GM18951 (cell line): ENCODE results near the gene DNAJC16.
A peak's percentile ranks its signal among the peaks of the same experiment; 100 is the strongest.
"Not testable (repeated sequence)": the region's sequence is repeated elsewhere in the genome, so short reads cannot be mapped to it uniquely, and the experiment has no call there.

Experiments
- POLR2A ChIP-seq: IDR thresholded peaks from 4 replicates; pipeline ENCODE4 v1.6.1; 2011; ENCODE audit warnings: mild to moderate bottlenecking; ENCODE audit not compliant: insufficient read length, insufficient read depth; ENCODE audit errors: extremely low read depth
- in situ Hi-C: fragments of 300-500 bp; cut with MboI; formaldehyde crosslinking; loops from one replicate; pipeline ENCODE4 v1.12.0; 2022; ENCODE audit warnings: low sequenced_read_pairs, mixed read lengths, inconsistent platforms; ENCODE audit not compliant: unreplicated experiment

The DNAJC16 gene

DNA sequence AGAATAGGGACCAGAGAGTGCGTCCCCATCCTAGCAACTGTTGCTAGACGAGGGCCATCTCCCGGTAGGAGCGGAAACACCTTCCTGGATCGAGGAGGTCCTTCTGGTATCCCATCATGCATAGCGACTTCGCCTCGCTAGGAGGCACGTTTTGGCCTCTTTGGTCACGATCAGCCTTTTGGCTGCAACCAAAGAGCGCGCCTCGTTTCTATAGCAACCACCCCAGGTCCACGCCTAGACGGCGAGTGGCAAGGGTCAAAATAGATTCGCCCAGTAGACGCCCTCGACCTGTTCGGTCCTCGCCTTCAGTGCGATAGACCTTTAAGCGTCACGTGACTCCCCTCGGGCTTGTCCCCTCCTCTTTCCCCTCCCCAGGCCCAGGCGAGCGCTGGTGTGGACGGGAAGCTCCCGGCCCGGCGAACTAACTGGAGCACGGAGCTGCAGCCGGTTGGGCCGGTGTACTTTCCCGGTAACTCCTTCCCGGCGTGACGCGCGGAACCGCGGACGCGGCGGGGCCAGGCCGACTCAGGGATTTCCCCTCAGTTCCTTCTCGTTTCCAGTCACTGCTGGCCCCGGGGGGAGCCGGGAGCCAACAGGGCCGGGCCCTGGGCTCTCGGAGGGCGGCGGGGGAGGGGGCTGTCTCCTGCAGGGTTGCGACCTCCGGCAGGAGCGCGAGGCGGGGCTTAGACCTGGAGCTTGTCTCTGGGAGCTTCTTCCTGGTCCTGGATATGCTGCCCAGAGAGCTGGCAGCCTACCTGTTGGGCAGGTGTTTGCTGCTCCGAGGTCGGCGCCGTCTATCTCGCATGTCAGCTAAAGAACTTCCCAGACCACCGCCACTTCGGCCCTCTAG lies at the start of gene DNAJC16:
DNAJC16 (plus strand) TSS at position 359 of the 850 bp plus-strand sequence. CDS start 2,258 bp downstream, outside the sequence.
- in situ Hi-C loops = no loop called here
- peak; percentile 72 for TF ChIP-seq POLR2A

DNA sequence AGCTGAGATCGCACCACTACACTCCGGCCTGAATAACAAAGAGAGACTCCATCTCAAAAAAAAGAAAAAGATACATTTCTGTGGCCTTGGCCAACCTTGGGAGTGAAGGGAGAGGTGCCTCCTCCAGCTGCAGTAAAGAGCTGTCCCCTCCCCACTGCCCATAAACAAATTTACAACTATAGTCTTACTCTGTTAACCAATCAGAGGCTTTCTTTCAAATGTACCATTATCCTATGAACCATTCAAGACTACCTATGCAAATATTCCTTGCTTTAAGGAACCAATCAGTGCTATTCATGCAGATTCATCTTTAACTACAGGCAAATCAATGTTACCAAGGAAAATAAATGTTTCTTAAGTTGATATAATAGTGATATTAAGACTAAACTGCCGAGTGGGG lies 49.7 kb upstream of the DNAJC16 start:
- TF ChIP-seq POLR2A = no peak
- in situ Hi-C loops = no loop called here

DNA sequence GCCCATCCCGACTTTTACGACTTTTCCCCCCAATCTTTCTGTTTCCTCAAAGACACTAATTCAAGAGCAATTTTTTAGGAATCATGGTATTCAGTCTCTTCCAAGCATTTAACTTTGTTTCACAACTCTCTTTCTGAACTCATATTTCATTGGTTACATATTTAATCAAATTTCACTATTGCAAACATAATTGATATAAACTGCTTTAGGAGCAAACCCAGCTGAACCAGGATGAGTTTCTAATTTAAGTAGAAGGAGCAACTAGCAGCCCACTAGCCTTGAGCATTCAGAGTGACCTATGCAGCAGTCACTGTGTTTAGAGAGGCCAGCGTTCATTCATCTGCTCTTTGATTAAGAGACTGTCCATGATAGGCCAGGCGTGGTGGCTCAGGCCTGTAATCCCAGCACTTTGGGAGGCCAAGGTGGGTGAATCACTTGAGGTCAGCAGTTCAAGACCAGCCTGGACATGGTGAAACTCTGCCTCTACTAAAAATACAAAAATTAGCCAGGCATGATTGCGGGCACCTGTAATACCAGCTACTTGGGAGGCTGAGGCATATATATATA lies 48.9 kb upstream of the DNAJC16 start:
- TF ChIP-seq POLR2A = no peak
- in situ Hi-C loops = no loop called here

GRCh38 chr1:15479654-15480347 lies 46.8 kb upstream of the DNAJC16 start:
- in situ Hi-C loops = no loop called here
- no peak for TF ChIP-seq POLR2A

- in situ Hi-C loops = not testable (repeated sequence)
These were observed 44.2 kb upstream of the DNAJC16 start for GRCh38 chr1:15482455-15482854.

GRCh38 chr1:15482983-15483543 lies 43.6 kb upstream of the DNAJC16 start:
- in situ Hi-C loops = not testable (repeated sequence)

- in situ Hi-C loops = no loop called here
- no peak for TF ChIP-seq POLR2A
These were observed 42.7 kb upstream of the DNAJC16 start for GRCh38 chr1:15483971-15484370.

GRCh38 chr1:15484443-15484842 lies 42.2 kb upstream of the DNAJC16 start:
- in situ Hi-C loops = not testable (repeated sequence)

DNA sequence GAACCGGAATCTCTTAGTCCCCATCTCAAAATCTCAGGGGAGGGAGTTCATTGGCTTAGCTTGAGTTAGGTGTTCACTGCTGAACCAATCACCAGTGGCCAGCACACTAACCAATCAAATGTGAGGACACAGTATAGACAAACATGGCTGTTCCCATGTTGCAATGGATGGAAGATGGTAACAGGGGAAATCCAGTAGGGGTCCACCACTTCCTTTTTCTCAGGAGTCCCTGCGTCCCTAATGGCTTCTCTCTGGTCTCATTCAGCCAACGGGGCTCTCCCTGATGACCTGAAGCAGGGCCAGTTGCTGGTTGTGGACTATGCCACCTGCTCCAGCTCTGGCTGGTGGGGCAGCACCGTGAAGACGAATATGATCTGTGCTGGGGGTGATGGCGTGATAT lies 41.0 kb upstream of the DNAJC16 start:
- in situ Hi-C loops = no loop called here
- no peak for TF ChIP-seq POLR2A

GRCh38 chr1:15486844-15487610 lies 39.6 kb upstream of the DNAJC16 start:
- in situ Hi-C loops = not testable (repeated sequence)

DNA sequence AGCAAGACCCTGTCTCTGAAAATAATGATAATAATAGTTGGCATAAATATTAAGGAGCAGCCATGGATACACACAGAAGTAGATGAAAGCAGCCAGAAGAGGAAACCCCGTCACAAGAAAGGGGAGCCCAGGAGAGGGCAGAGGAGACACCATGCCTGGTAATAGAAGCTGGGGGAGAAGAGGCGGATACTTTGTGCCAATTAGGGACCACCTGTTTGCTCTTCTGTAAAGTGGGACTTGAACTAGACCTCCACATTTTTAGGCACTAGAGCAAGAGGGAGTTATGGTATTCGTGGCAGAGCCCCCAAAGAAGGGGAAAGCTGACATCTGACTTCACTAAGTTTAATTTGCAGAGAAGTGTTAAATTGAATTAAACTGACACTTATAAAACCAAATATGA lies 38.3 kb upstream of the DNAJC16 start:
- no peak for TF ChIP-seq POLR2A
- in situ Hi-C loops = no loop called here

DNA sequence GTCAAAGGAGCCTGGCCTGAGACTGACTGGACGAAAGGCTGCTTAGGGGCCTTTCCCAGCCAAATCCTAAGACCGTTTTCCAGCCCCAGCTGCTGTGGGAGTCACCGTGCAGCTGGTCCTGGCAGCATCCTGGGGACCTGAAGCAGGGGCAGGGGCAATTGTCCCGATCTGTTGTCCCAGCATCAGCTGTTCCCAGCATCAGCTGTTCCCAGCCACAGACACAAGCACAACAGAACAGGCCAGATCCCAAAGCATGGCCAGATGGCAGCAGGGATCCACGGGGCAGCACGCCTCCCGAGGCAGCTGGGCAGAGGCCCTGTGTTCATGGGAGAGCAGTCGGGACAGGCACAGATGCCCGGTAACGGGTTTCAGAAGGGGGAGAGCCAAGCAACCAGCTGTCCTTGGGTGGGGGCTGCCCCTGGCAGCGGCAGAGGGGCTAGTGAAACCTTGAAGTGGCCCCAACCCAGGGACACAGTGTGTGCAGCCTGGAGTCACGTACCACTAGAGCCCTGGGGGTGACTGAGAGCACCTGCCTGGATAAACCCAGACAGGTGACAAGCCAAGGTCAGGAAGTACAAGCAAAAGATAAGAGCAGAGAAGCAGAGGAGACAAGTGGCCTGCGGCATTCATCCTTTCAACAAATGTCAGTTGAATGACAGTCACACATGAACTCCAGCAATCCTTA lies 37.5 kb upstream of the DNAJC16 start:
- in situ Hi-C loops = no loop called here
- no peak for TF ChIP-seq POLR2A

- in situ Hi-C loops = not testable (repeated sequence)
These were observed 35.6 kb upstream of the DNAJC16 start for GRCh38 chr1:15491010-15491409.

DNA sequence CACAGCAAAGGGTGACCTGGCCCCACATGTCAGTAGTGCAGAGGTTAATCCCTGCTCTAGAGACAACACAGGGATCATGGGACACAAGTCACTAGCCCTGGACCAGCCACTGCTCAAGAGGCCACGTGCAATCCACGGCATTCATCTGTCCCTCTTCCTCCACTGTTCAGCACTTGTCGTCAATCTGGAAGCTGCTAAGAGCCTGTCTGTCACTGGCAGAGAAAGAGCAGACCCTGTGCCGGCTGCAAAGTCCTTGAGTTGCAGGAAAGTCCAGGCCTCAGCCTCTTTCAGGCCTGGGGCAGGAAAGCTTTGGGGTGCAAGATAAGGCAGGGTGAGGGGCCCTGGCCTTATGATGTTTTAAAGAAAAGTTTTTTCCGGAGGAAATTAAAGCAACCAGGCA lies 34.1 kb upstream of the DNAJC16 start:
- TF ChIP-seq POLR2A = no peak
- in situ Hi-C loops = no loop called here
